GM12873 (cell line): ENCODE measurements around the gene KIAA1217.

Experiments
- CTCF ChIP-seq: IDR thresholded peaks from 2 replicates; pipeline ENCODE4 v1.5.1; 2012; ENCODE audit warnings: low read depth, mild to moderate bottlenecking, moderate library complexity, low read length, control low read depth; ENCODE audit not compliant: insufficient read depth; ENCODE audit errors: missing control alignments

The KIAA1217 gene

GRCh38 chr10:24209946-24210491 lies 1.1 kb downstream of the KIAA1217 start:
- no peak for TF ChIP-seq CTCF

DNA sequence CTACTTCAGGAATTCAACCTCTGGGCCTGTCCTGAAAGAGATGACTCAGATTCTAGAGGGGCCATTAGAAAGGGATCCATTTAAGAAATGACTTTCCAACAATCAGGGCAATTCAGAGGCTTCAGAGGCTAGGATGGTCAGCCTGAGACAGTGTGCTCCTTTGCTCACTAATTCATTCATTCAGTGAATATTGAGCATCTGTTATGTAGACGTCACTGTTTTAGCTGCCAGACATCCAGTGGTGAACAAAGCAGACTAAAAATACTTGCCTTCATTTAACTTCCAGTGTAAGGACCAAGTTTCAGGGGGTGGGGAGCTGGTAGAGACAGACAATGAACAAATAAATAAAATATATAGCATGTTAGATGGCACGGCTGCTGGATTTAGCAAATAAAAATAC lies 1.6 kb downstream of the KIAA1217 start:
- no peak for TF ChIP-seq CTCF

DNA sequence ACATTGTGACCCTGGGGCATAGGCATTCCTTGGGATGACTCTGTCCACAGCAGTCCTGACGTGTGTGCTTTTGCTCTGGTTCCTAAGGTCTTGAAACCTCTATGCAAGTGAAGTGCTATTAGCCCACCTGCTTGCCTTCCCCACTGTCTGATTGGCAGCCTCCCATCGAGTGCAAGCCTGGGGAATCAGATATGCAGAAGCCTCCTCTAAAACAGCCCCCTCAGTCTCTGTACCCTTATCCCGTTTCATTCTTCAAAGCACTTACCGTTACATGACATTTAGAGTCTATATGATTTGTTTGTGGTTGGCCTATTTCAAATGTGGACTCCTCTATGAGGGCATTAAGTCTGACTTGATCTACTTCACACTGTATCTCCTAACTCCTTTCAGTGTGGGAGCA lies 4.3 kb downstream of the KIAA1217 start:
- no peak for TF ChIP-seq CTCF

DNA sequence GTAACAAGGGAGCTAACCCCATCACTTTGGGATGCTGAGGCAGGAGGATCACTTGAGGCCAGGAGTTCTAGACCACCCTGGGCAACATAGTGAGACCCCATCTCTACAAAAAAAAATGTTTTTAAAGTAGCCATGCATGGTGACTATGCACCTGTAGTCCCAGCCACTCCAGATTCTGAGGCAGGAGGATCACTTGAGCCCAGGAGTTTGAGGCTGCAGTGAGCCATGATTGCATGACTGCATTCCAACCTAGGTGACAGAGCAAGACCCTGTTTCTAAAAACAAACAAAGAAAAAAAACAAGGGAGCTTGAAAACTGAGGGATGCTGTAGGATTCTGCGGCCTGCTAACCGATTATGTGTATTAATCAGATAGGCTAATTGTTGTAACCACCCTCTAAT lies 4.9 kb downstream of the KIAA1217 start:
- no peak for TF ChIP-seq CTCF

DNA sequence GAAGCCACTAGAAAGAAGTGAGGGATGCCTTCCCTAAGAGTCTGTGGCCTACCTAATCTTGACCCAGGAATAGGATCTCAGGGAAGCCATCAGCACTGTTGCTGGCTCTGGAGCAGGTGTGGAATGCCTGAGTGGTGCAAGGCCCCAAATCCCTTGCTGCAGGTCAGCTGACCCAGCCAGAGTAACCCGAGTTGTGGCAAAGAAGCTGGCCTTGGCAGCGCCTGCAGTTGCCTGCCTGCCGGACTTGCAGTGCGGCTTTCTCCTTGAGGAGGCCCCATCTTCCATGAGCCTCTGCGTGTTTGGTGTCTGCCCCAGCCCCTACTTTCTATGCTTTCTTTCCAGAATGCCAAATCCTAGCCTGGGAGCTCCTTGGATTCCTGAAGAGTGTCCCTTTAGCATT lies 5.8 kb downstream of the KIAA1217 start:
- no peak for TF ChIP-seq CTCF

- no peak for TF ChIP-seq CTCF
Measured at GRCh38 chr10:24215196-24215595, 6.3 kb downstream of the KIAA1217 start.

DNA sequence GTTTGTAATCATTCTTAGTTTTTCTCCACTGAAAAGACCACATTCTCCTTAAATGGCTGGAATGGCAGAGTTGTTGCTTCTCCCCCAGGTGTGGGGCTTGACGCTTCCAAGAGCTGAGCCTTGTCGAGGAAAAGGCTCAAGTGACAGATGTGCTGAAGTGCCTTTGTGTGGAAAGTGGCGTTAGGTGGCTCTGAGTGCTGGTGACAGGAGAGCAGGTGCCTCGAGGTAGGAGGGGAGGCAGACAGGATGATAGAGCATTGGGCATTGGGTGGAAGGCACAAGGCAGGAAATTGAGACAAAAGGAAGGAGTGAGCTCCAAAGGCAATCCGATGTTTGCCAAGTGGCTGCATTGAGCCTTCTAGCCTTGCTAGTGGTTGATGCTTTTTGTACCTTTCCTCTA lies 6.7 kb downstream of the KIAA1217 start:
- TF ChIP-seq CTCF = no peak

GRCh38 chr10:24219963-24220362 lies 11.0 kb downstream of the KIAA1217 start:
- no peak for TF ChIP-seq CTCF
